ENCODE measurements around the gene SVEP1.

The SVEP1 gene

GRCh38 chr9:110334183-110334582 lies 245.4 kb downstream of the SVEP1 start:
- POLR2A ChIA-PET = interaction anchor here (0.5 kb wide), 1 partner anchor 854 kb away, joined by 4 read pairs; no protein-coding TSS in a partner anchor
- CTCF ChIA-PET = interaction anchor here (1.2 kb wide), 1 partner anchor 10 kb away, joined by 3 read pairs; no protein-coding TSS in a partner anchor

GRCh38 chr9:110332766-110333165 lies 246.8 kb downstream of the SVEP1 start:
- Histone ChIP-seq H3K9me3 (ENCODE audit: control extremely low read depth in 1 of 5, control insufficient read depth in 4 of 5, insufficient read depth in 2 of 5, low read depth in 1 of 5, low read length in 4 of 5) (peaks cover 0 to 2% (median 0%) of the 10 kb centered on the region in 5 experiments), H3K4me1 (ENCODE audit: control extremely low read depth in 1 of 4, control insufficient read depth in 4 of 4, insufficient read depth in 4 of 4, low read length in 3 of 4) (peaks cover 0 to 22% (median 10%) of the 10 kb centered on the region in 4 experiments), H3K27ac (ENCODE audit: insufficient read depth in 1 of 2, low read depth in 1 of 2, low read length in 2 of 2, poor library complexity in 1 of 2, severe bottlenecking in 2 of 2) (no peak overlapping the region), H3K36me3 (ENCODE audit: control insufficient read depth in 4 of 4, insufficient read depth in 4 of 4, low read length in 3 of 4) (no peaks in the 10 kb centered on the region), H3K27me3 (replicated peaks in 2 of 5; ENCODE audit: control insufficient read depth in 4 of 5, insufficient read depth in 5 of 5, low read length in 4 of 5) (no peaks in the 10 kb centered on the region), H3K4me3 (ENCODE audit: control insufficient read depth in 1 of 7, extremely low read depth in 1 of 7, insufficient read depth in 4 of 7, low read depth in 2 of 7, low read length in 6 of 7) (no peak overlapping the region)
- ChIA-PET POLR2A (no interaction called here), CTCF (no interaction called here)
- WGBS (ENCODE audit: insufficient coverage) = 94% methylated on average over 2 of the region's 3 CpGs
- DNase-seq = no peak

More at GRCh38 chr9:110334183-110334582, 245.4 kb downstream of the SVEP1 start:
- peak in 2 of 3 donors; percentile 55 to 63 for DNase-seq
- WGBS (ENCODE audit: insufficient coverage) = no CpG with 5 or more reads among the region's 4 CpGs
- peak overlapping the region in 3 of 7 experiments; percentile 22 to 42 (median 25) for H3K4me3 ChIP-seq (ENCODE audit: control insufficient read depth in 1 of 7, extremely low read depth in 1 of 7, insufficient read depth in 4 of 7, low read depth in 2 of 7, low read length in 6 of 7)
- H3K27me3 ChIP-seq (replicated peaks in 2 of 5; ENCODE audit: control insufficient read depth in 4 of 5, insufficient read depth in 5 of 5, low read length in 4 of 5) = no peaks in the 10 kb centered on the region
- H3K4me1 ChIP-seq (ENCODE audit: control extremely low read depth in 1 of 4, control insufficient read depth in 4 of 4, insufficient read depth in 4 of 4, low read length in 3 of 4) = peaks cover 0 to 22% (median 10%) of the 10 kb centered on the region in 4 experiments
- H3K36me3 ChIP-seq (ENCODE audit: control insufficient read depth in 4 of 4, insufficient read depth in 4 of 4, low read length in 3 of 4) = no peaks in the 10 kb centered on the region
- H3K27ac ChIP-seq (ENCODE audit: insufficient read depth in 1 of 2, low read depth in 1 of 2, low read length in 2 of 2, poor library complexity in 1 of 2, severe bottlenecking in 2 of 2) = no peak overlapping the region
- peaks cover 0 to 2% (median 0%) of the 10 kb centered on the region in 5 experiments for H3K9me3 ChIP-seq (ENCODE audit: control extremely low read depth in 1 of 5, control insufficient read depth in 4 of 5, insufficient read depth in 2 of 5, low read depth in 1 of 5, low read length in 4 of 5)

- Histone ChIP-seq H3K4me1 (ENCODE audit: control extremely low read depth in 1 of 4, control insufficient read depth in 4 of 4, insufficient read depth in 4 of 4, low read length in 3 of 4) (peaks cover 0 to 22% (median 10%) of the 10 kb centered on the region in 4 experiments), H3K27me3 (replicated peaks in 2 of 5; ENCODE audit: control insufficient read depth in 4 of 5, insufficient read depth in 5 of 5, low read length in 4 of 5) (no peaks in the 10 kb centered on the region), H3K9me3 (ENCODE audit: control extremely low read depth in 1 of 5, control insufficient read depth in 4 of 5, insufficient read depth in 2 of 5, low read depth in 1 of 5, low read length in 4 of 5) (peaks cover 0 to 2% (median 0%) of the 10 kb centered on the region in 5 experiments), H3K27ac (ENCODE audit: insufficient read depth in 1 of 2, low read depth in 1 of 2, low read length in 2 of 2, poor library complexity in 1 of 2, severe bottlenecking in 2 of 2) (no peak overlapping the region), H3K36me3 (ENCODE audit: control insufficient read depth in 4 of 4, insufficient read depth in 4 of 4, low read length in 3 of 4) (no peaks in the 10 kb centered on the region), H3K4me3 (ENCODE audit: control insufficient read depth in 1 of 7, extremely low read depth in 1 of 7, insufficient read depth in 4 of 7, low read depth in 2 of 7, low read length in 6 of 7) (no peak overlapping the region)
- DNase-seq = peak in 1 of 3 donors; percentile 31
- ChIA-PET POLR2A (no interaction called here), CTCF (no interaction called here)
- 100% methylated on average over 1 of the region's 1 CpG for WGBS (ENCODE audit: insufficient coverage)
Observed at GRCh38 chr9:110330484-110331105, 248.9 kb downstream of the SVEP1 start.

DNA sequence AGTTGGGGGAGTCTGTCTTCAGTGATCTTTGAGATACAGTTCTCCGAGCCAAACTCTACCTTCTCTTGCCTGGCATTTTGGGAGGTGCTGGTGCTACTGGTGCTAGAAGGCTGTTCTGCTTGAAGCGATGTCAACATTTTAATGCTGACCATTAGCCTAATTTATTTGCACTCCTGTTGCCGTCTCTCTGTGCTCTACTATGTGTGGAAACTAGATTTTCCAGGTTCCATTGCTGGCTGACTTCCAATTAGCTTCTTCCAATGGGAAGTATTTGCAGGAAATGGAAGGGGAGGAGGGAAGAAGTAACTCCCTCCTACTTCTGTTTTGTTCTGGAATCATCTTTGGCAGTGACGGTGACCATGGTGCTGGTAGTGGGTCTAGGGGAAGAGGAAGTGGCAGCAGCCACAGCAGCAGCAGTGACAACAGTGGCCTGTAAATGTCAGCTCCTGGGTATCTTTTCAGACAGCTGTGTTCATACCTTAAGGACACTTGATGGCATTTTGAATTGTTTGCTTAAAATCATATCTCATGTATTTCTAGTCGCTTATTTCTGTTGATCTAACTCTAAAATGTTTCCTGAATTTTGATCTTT lies 249.8 kb downstream of the SVEP1 start:
- ChIA-PET CTCF (no interaction called here), POLR2A (no interaction called here)
- Histone ChIP-seq H3K9me3 (ENCODE audit: control extremely low read depth in 1 of 5, control insufficient read depth in 4 of 5, insufficient read depth in 2 of 5, low read depth in 1 of 5, low read length in 4 of 5) (peaks cover 0 to 2% (median 0%) of the 10 kb centered on the region in 5 experiments), H3K36me3 (ENCODE audit: control insufficient read depth in 4 of 4, insufficient read depth in 4 of 4, low read length in 3 of 4) (no peaks in the 10 kb centered on the region), H3K4me1 (ENCODE audit: control extremely low read depth in 1 of 4, control insufficient read depth in 4 of 4, insufficient read depth in 4 of 4, low read length in 3 of 4) (peaks cover 0 to 22% (median 10%) of the 10 kb centered on the region in 4 experiments), H3K27me3 (replicated peaks in 2 of 5; ENCODE audit: control insufficient read depth in 4 of 5, insufficient read depth in 5 of 5, low read length in 4 of 5) (no peaks in the 10 kb centered on the region), H3K27ac (ENCODE audit: insufficient read depth in 1 of 2, low read depth in 1 of 2, low read length in 2 of 2, poor library complexity in 1 of 2, severe bottlenecking in 2 of 2) (no peak overlapping the region), H3K4me3 (ENCODE audit: control insufficient read depth in 1 of 7, extremely low read depth in 1 of 7, insufficient read depth in 4 of 7, low read depth in 2 of 7, low read length in 6 of 7) (no peak overlapping the region)
- 67% methylated on average over 4 of the region's 5 CpGs for WGBS (ENCODE audit: insufficient coverage)
- peak; percentile 8 to 86 (median 77) for DNase-seq

- ChIA-PET POLR2A (no interaction called here), CTCF (no interaction called here)
- WGBS (ENCODE audit: insufficient coverage) = 100% methylated on average over 1 of the region's 1 CpG
- no peak overlapping the region for H3K27ac ChIP-seq (ENCODE audit: insufficient read depth in 1 of 2, low read depth in 1 of 2, low read length in 2 of 2, poor library complexity in 1 of 2, severe bottlenecking in 2 of 2)
- DNase-seq = no peak
- H3K4me3 ChIP-seq (ENCODE audit: control insufficient read depth in 1 of 7, extremely low read depth in 1 of 7, insufficient read depth in 4 of 7, low read depth in 2 of 7, low read length in 6 of 7) = no peak overlapping the region
- H3K9me3 ChIP-seq (ENCODE audit: control extremely low read depth in 1 of 5, control insufficient read depth in 4 of 5, insufficient read depth in 2 of 5, low read depth in 1 of 5, low read length in 4 of 5) = peaks cover 0 to 2% (median 0%) of the 10 kb centered on the region in 5 experiments
- H3K27me3 ChIP-seq (replicated peaks in 2 of 5; ENCODE audit: control insufficient read depth in 4 of 5, insufficient read depth in 5 of 5, low read length in 4 of 5) = no peaks in the 10 kb centered on the region
- peaks cover 0 to 13% (median 5%) of the 10 kb centered on the region in 4 experiments for H3K4me1 ChIP-seq (ENCODE audit: control extremely low read depth in 1 of 4, control insufficient read depth in 4 of 4, insufficient read depth in 4 of 4, low read length in 3 of 4)
- H3K36me3 ChIP-seq (ENCODE audit: control insufficient read depth in 4 of 4, insufficient read depth in 4 of 4, low read length in 3 of 4) = no peaks in the 10 kb centered on the region
Observed at GRCh38 chr9:110328763-110329162, 250.8 kb downstream of the SVEP1 start.

DNA sequence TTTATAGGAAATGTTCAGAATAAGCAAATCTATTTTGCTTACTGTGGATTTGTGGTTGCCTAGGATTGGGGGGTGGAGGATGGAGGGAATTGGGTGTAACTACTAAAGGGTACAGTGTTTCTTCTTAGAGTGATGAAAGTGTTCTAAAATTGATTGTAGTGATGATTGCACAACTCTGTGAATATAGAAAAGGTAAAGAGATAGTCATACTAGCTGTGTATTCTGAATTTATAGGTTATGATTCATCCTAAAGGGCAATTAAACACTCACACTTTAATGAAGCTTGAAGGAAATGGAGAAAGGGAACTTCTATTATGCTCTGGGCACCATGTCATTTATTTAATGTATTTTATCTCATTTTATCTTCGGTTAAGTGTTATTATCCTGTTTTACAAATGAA lies 251.8 kb downstream of the SVEP1 start:
- WGBS (ENCODE audit: insufficient coverage) = no CpG with 5 or more reads among the region's 1 CpG
- ChIA-PET POLR2A (no interaction called here), CTCF (no interaction called here)
- H3K4me1 ChIP-seq (ENCODE audit: control extremely low read depth in 1 of 4, control insufficient read depth in 4 of 4, insufficient read depth in 4 of 4, low read length in 3 of 4) = peaks cover 0 to 12% (median 5%) of the 10 kb centered on the region in 4 experiments
- DNase-seq = no peak
- no peaks in the 10 kb centered on the region for H3K27me3 ChIP-seq (replicated peaks in 2 of 5; ENCODE audit: control insufficient read depth in 4 of 5, insufficient read depth in 5 of 5, low read length in 4 of 5)
- H3K9me3 ChIP-seq (ENCODE audit: control extremely low read depth in 1 of 5, control insufficient read depth in 4 of 5, insufficient read depth in 2 of 5, low read depth in 1 of 5, low read length in 4 of 5) = peaks cover 0 to 2% (median 0%) of the 10 kb centered on the region in 5 experiments
- no peak overlapping the region for H3K27ac ChIP-seq (ENCODE audit: insufficient read depth in 1 of 2, low read depth in 1 of 2, low read length in 2 of 2, poor library complexity in 1 of 2, severe bottlenecking in 2 of 2)
- no peak overlapping the region for H3K4me3 ChIP-seq (ENCODE audit: control insufficient read depth in 1 of 7, extremely low read depth in 1 of 7, insufficient read depth in 4 of 7, low read depth in 2 of 7, low read length in 6 of 7)
- H3K36me3 ChIP-seq (ENCODE audit: control insufficient read depth in 4 of 4, insufficient read depth in 4 of 4, low read length in 3 of 4) = no peaks in the 10 kb centered on the region

GRCh38 chr9:110323818-110324217 lies 255.7 kb downstream of the SVEP1 start:
- POLR2A ChIA-PET = no interaction called here
- Histone ChIP-seq H3K9me3 (ENCODE audit: control extremely low read depth in 1 of 5, control insufficient read depth in 4 of 5, insufficient read depth in 2 of 5, low read depth in 1 of 5, low read length in 4 of 5) (no peaks in the 10 kb centered on the region), H3K27me3 (replicated peaks in 2 of 5; ENCODE audit: control insufficient read depth in 4 of 5, insufficient read depth in 5 of 5, low read length in 4 of 5) (no peaks in the 10 kb centered on the region), H3K4me3 (ENCODE audit: control insufficient read depth in 1 of 7, extremely low read depth in 1 of 7, insufficient read depth in 4 of 7, low read depth in 2 of 7, low read length in 6 of 7) (no peak overlapping the region), H3K36me3 (ENCODE audit: control insufficient read depth in 4 of 4, insufficient read depth in 4 of 4, low read length in 3 of 4) (no peaks in the 10 kb centered on the region), H3K27ac (ENCODE audit: insufficient read depth in 1 of 2, low read depth in 1 of 2, low read length in 2 of 2, poor library complexity in 1 of 2, severe bottlenecking in 2 of 2) (no peak overlapping the region), H3K4me1 (ENCODE audit: control extremely low read depth in 1 of 4, control insufficient read depth in 4 of 4, insufficient read depth in 4 of 4, low read length in 3 of 4) (peaks cover 0 to 12% (median 0%) of the 10 kb centered on the region in 4 experiments)
- CTCF ChIA-PET = no interaction called here
- no peak for DNase-seq

Data from common myeloid progenitor, CD34-positive (primary cell).